GM12801 (cell line): ENCODE data around the gene NUP58.

Source experiments
- TF ChIP-seq, protein P1 (sequence below): IDR thresholded peaks from one replicate; pipeline ENCODE4 v1.5.1; 2011; ENCODE audit warnings: control low read depth; ENCODE audit not compliant: insufficient read length; ENCODE audit errors: extremely low read depth

NUP58 gene

DNA sequence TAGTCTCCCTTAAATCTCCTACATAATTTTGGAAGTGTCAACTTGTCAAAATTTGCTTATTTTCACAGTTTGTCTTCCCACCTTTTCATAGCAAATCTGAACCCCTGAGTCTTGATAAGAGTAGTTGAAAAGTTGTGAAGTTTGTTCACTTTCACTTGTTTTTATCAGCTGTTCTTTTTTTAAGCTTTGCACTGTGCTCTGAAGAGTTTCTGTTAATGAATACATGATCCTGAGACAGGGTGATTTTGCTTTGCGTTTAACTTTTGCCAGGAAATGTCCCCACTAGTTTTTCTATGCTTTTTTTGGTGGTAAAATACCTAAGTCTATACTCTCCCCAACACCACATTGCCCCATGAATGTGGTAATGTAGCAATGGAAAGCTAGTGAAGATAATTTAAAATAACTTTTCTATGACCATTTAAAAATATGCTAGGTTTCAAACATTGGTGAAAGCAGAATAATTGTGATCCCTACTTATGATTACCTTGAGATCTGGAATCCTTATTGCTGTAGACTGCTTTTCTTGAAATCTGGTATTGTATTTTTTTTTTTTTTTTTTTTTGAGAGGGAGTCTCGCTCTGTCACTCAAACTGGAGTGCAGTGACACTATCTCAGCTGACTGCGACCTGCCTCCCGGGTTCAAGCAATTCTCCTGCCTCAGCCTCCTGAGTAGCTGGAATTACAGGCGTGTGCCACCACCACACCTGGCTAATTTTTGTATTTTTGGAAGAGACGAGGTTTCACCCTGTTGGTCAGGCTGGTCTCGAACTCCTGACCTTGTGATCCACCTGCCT, 5.4 kb downstream of the NUP58 start:
- TF ChIP-seq, protein P1, sequence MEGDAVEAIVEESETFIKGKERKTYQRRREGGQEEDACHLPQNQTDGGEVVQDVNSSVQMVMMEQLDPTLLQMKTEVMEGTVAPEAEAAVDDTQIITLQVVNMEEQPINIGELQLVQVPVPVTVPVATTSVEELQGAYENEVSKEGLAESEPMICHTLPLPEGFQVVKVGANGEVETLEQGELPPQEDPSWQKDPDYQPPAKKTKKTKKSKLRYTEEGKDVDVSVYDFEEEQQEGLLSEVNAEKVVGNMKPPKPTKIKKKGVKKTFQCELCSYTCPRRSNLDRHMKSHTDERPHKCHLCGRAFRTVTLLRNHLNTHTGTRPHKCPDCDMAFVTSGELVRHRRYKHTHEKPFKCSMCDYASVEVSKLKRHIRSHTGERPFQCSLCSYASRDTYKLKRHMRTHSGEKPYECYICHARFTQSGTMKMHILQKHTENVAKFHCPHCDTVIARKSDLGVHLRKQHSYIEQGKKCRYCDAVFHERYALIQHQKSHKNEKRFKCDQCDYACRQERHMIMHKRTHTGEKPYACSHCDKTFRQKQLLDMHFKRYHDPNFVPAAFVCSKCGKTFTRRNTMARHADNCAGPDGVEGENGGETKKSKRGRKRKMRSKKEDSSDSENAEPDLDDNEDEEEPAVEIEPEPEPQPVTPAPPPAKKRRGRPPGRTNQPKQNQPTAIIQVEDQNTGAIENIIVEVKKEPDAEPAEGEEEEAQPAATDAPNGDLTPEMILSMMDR, result no peak

DNA sequence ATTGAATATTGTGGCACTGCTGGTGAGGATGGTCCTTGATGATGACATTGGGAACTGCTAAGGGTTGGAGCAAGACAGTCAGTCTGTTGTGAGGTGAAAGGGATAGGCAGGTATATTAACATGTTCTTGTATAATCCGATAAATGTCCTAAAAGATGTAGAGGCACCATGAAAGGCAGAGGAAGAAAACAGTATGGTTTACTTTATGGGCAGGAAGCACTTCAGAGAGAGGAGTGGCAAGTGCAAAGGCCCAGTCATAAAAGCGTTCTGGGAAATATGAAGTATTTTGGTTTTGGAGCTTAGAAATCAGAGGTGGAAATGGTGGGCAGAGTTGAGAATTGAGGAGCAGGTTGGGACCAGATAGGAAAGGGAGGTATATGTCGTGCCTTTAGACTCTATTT, 9.5 kb downstream of the NUP58 start:
- TF ChIP-seq, protein P1, result no peak

DNA sequence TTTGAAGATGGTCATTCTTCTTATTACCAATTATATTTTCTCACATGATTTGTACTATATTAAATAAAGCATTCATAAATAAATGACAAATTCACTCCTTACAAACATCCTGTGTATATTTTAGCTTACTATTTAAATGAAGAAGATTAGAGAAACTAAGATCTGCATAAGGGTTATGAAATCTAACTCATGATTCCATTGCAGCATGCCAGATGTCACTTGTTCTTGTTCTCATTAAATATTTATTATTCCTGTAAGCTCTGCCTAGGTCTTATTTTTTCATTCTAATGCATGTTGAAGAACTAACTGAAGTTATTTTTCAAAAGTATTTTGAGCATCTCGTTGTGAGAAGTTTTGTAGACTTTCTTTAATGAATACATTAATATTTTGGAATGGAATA, 18.3 kb downstream of the NUP58 start:
- TF ChIP-seq, protein P1, result no peak

DNA sequence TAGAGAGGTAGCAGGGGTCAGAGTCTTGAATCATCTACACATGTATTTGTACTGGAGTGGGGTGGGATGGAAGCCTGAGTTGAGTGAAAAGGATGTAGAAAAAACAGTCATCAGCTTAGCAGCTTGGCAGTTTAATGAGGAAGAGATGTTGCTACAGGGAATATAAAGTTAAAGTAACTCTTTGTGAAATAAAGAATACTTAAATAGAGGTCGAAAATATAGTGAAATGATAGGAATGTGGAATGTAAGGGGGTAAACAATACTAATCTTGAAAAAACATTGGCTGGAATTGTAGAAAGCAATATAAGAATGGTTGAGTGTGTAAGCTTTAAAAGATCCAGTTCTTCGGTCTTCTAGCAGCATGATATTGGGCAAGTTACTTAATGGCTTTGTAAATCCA, 22.7 kb downstream of the NUP58 start:
- TF ChIP-seq, protein P1, result no peak

DNA sequence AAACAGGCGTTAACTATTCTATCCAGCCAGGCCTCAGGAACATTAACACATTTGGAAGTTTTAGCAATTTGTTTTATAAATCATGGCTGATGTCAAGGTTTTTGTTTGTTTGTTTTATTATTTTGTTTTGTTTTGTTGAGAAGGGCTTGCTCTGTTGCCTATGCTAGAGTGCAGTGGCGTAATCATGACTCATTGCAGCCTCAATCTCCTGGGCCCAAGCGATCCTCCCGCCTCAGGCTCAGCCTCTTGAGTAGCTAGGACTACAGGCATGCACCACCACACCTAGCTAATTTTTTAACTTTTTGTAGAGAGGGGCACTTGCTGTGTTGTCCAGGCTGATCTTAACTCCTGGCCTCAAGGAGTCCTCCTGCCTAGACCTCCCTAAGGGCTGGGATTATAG, 28.3 kb downstream of the NUP58 start:
- TF ChIP-seq, protein P1, result no peak

DNA sequence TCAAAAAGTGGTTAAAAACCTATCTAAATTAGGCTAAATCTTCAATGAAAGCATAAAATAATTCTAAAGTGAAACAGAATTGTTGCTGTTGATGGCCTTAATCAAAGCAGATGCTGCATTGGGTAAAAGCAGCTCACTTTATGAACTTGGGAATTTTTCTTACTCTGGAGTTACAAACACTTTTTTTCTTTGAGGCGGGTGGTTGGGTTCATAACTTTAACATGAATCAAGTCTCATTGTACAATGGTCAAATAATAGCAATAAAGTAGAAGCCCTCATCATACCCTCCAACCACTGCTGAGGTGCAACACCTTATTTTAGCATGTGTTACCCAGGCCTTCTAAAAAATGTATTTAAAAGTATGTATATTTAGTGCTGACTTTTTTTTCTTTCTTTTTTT, 29.1 kb downstream of the NUP58 start:
- TF ChIP-seq, protein P1, result no peak

DNA sequence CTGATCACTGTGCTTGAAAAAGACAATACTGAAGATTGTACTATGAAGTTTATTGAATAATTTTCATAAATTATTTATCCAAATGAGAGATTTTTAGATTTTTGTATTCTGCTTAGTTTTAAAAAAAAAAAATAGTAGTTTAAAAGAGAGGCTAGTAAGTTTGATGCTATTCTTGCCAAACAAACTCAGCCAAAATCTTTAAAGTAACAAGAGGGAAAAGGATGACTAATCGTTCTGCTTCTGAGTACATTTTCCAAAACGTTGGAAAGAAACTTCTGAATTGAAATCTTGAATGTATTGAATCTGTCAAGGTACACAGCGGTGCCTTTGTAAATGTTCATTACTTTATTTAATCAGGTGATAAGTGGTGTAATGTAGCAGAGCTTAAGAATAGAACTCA, 34.4 kb downstream of the NUP58 start:
- TF ChIP-seq, protein P1, result no peak
